Esophagus muscularis mucosa (tissue), 4 donors: ENCODE data around the gene RAB39B. TPM values are rescaled to one million over a fixed set of nuclear protein-coding genes. Genes with fewer than 3 reads are reported as not detected.

Source experiments
- DNase-seq: peaks from one replicate; pipeline ENCODE4 v3.0.0-alpha.2; 2017; ENCODE audit errors: extremely low spot score
- H3K27ac ChIP-seq, 4 donors: fragments of 200-600 bp; sonication (generic); replicated peaks in 1 of 4; 1 replicate in 3 of 4; 2 replicates in 1 of 4; pipeline ENCODE4 v1.5.1; 2016 to 2019; ENCODE audit warnings: mild to moderate bottlenecking in 1 of 4
- H3K27me3 ChIP-seq, 4 donors: fragments of 200-600 bp; sonication (generic); one replicate each; pipeline versions ENCODE4 v1.5.1 to v1.6.0; 2016 to 2019
- H3K36me3 ChIP-seq, 4 donors: fragments of 200-600 bp; sonication (generic); one replicate each; pipeline ENCODE4 v1.5.1; 2016 to 2019
- H3K4me1 ChIP-seq, 4 donors: fragments of 200-600 bp; sonication (generic); one replicate each; pipeline ENCODE4 v1.5.1; 2016 to 2019
- H3K4me3 ChIP-seq, 4 donors: fragments of 200-600 bp; sonication (generic); 1 replicate in 2 of 4; 2 replicates in 2 of 4; pipeline ENCODE4 v1.5.1; 2016 to 2019; ENCODE audit warnings: mild to moderate bottlenecking in 4 of 4, moderate library complexity in 1 of 4
- H3K9me3 ChIP-seq, 4 donors: fragments of 200-600 bp; sonication (generic); 1 replicate in 3 of 4; 2 replicates in 1 of 4; pipeline ENCODE4 v1.5.1; 2016 to 2019
- CTCF ChIP-seq, 3 experiments: fragments of 200-600 bp in 2 of 3; fragments of 450-650 bp in 1 of 3; sonication (generic) in 2 of 3; IDR thresholded peaks; one replicate each; pipeline ENCODE4 v1.5.1; 2017 to 2019; ENCODE audit warnings: antibody characterized with exemption in 3 of 3, mild to moderate bottlenecking in 2 of 3, moderate library complexity in 1 of 3
- EP300 ChIP-seq: sonication (generic); formaldehyde crosslinking; IDR thresholded peaks from one replicate; pipeline ENCODE4 v1.6.1; 2017; ENCODE audit warnings: antibody characterized with exemption
- POLR2A ChIP-seq: fragments of 450-650 bp; IDR thresholded peaks from one replicate; pipeline ENCODE4 v1.6.1; 2017; ENCODE audit warnings: antibody characterized with exemption, moderate library complexity, mild to moderate bottlenecking, low read depth
- POLR2AphosphoS5 ChIP-seq, 2 donors: sonication (generic); formaldehyde crosslinking; IDR thresholded peaks; one replicate each; pipeline ENCODE4 v1.6.1; 2017; ENCODE audit warnings: antibody characterized with exemption in 2 of 2
- WGBS: methylation state at CpG from one replicate; pipeline ENCODE4 v1.1.5; 2018; 5-methylcytosine and 5-hydroxymethylcytosine counted together
- intact Hi-C: fragments of 100-400 bp; cut with DNase I; formaldehyde crosslinking; loops from one replicate; pipeline ENCODE4 v1.15.1; 2023
- total RNA-seq, 4 donors: library from RNA; depleted of rRNA; stranded (reverse); fragments of >200 nt; gene quantifications; one replicate each; pipeline versions ENCODE4 v1.1.0 to v1.2.1, GENCODE V29; 2016

Gene RAB39B
- total RNA-seq, 4 donors from 2014 or later = 0.50 to 0.98 (median 0.84) TPM; not detected in 1

DNA sequence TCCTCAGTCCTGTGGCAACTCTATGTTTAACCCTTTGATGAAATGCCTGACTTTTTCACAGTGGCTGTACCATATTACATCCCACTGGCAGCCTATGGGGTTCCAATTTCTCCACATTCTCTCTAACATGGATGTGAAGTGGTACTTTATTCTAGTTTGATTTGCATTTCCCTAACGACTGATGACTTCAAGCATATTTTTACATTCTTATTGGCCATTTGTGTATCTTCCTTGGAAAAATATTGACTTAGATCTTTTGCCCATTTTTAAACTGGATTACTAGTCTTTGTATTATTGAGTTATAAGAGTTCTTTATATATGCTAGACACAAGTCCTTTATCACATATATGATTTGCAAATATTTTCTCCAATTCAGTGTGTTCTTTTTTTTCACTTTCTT, 2.1 kb upstream of the RAB39B start:
- WGBS = 86% methylated on average over 1 of the region's 1 CpG
- no peak overlapping the region for H3K4me3 ChIP-seq

GRCh38 chrX:155262970-155263754, 1.1 kb downstream of the RAB39B start:
- DNase-seq = no peak
- H3K4me1 ChIP-seq = peaks cover 0 to 7% (median 7%) of the 10 kb centered on the region in 4 donors
- no peaks in the 10 kb centered on the region for H3K9me3 ChIP-seq
- 42% methylated on average over 5 of the region's 5 CpGs for WGBS
- H3K4me3 ChIP-seq = no peak overlapping the region
- no peaks in the 10 kb centered on the region for H3K36me3 ChIP-seq
- no peak for TF ChIP-seq POLR2AphosphoS5 (IDR thresholded peaks at IDR 0.05)
- no peak for TF ChIP-seq EP300
- no peak for TF ChIP-seq POLR2A
- TF ChIP-seq CTCF (IDR thresholded peaks at IDR 0.05) = no peak
- no peaks in the 10 kb centered on the region for H3K27me3 ChIP-seq
- H3K27ac ChIP-seq = no peak overlapping the region
- intact Hi-C loops = no loop called here

More for the DNA sequence above, 2.1 kb upstream of the RAB39B start:
- no peak for DNase-seq
- Histone ChIP-seq H3K9me3 (no peaks in the 10 kb centered on the region), H3K36me3 (no peaks in the 10 kb centered on the region), H3K27ac (no peak overlapping the region), H3K27me3 (no peaks in the 10 kb centered on the region), H3K4me1 (peaks cover 0 to 7% (median 7%) of the 10 kb centered on the region in 4 donors)
- intact Hi-C loops = no loop called here
- TF ChIP-seq POLR2A (no peak), POLR2AphosphoS5 (IDR thresholded peaks at IDR 0.05) (no peak), CTCF (IDR thresholded peaks at IDR 0.05) (no peak), EP300 (no peak)

DNA sequence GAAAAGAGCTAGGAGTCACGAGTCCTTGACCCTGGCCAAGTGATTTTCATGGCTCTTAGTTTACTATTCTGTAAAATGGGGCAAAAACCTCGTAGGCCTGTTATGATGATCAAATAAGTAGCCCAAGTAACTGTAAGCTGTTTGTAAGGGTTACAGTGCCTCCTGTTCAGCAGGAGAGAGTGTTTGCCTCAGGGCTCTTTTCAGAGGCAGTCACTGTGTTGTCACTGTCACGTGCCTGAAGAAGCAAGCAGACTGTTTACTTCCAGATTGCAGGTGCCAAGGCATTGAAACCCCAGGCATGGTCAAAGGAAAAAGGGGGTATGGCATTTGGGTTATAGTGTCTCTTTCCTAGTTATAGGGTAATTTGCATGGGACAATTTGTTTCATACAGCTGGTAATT, 4.5 kb downstream of the RAB39B start:
- intact Hi-C loops = no loop called here
- no peak for DNase-seq
- Histone ChIP-seq H3K27me3 (no peaks in the 10 kb centered on the region), H3K9me3 (no peaks in the 10 kb centered on the region), H3K4me1 (peaks cover 0 to 7% (median 7%) of the 10 kb centered on the region in 4 donors), H3K27ac (no peak overlapping the region), H3K36me3 (no peaks in the 10 kb centered on the region), H3K4me3 (no peak overlapping the region)
- WGBS = 55% methylated on average over 3 of the region's 3 CpGs
- TF ChIP-seq EP300 (no peak), CTCF (IDR thresholded peaks at IDR 0.05) (no peak), POLR2AphosphoS5 (IDR thresholded peaks at IDR 0.05) (no peak), POLR2A (no peak)

GRCh38 chrX:155251391-155251790, 12.9 kb downstream of the RAB39B start:
- no peaks in the 10 kb centered on the region for H3K4me1 ChIP-seq
- no peaks in the 10 kb centered on the region for H3K9me3 ChIP-seq
- no peaks in the 10 kb centered on the region for H3K27me3 ChIP-seq
- TF ChIP-seq POLR2AphosphoS5 (IDR thresholded peaks at IDR 0.05) = no peak
- 58% methylated on average over 1 of the region's 1 CpG for WGBS
- H3K27ac ChIP-seq = no peak overlapping the region
- H3K4me3 ChIP-seq = no peak overlapping the region
- no peaks in the 10 kb centered on the region for H3K36me3 ChIP-seq
- intact Hi-C loops = no loop called here
- no peak for DNase-seq

DNA sequence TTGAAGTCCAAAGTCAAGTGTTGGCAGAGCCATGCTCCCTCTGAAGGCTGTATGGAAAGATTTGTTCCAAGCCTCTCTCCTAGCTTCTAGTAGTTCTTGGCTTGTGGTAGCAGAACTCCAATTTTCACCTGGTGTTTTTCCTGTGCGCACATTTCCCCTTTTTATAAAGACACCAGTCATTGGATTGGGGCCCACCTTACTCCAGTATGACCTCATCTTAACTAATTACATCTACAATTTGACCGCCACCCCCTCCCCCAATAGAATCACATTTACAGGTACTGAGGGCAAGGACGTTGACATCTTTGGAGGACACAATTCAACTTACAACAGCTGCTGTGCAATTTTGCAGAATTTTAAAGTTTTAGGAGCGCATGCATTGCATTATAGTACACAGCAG, 16.8 kb downstream of the RAB39B start:
- WGBS = 69% methylated on average over 4 of the region's 4 CpGs
- Histone ChIP-seq H3K27me3 (no peaks in the 10 kb centered on the region), H3K27ac (no peak overlapping the region), H3K4me3 (no peak overlapping the region), H3K9me3 (no peaks in the 10 kb centered on the region), H3K4me1 (no peaks in the 10 kb centered on the region), H3K36me3 (no peaks in the 10 kb centered on the region)
- intact Hi-C loops = no loop called here
- DNase-seq = no peak
- TF ChIP-seq POLR2A = no peak
- TF ChIP-seq CTCF (IDR thresholded peaks at IDR 0.05) = no peak
- no peak for TF ChIP-seq POLR2AphosphoS5 (IDR thresholded peaks at IDR 0.05)
- no peak for TF ChIP-seq EP300
